ENCODE measurements around the gene TMBIM4.

TMBIM4 gene

DNA sequence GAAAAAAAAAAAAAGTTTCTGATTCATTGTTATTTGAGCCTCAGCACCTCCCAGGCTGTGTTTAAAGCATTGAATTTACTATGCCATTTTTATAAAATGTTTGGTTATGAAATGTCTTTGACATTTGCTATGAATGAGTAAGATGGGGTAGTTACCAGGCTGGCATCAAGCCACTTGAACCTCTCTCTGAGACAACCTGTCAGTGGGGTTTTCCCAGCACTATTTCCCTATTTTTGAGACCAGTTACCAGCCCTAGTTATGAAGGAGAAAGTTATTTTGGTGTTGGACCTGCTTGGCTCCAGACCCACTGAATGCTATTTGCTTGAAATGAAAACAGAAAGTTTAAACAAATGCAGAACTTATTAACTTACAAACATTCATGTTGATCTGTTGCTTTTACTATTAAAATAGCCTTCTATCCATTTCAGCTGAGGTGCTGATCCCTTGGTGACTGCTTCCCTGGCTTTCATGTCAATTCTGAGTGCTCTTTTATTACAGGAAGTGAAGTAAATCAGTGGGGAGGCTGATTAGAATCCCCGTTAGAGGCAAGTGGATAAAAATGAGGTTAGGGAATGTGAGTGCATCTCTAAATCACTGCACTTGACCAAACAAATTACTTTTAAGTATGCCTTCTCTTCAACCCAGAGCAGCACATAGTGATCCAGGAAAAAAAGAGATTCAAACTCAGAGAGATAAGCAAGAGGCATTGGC lies 77.1 kb downstream of the TMBIM4 start:
- peak; percentile 22 for DNase-seq (ENCODE audit: low spot score)

DNA sequence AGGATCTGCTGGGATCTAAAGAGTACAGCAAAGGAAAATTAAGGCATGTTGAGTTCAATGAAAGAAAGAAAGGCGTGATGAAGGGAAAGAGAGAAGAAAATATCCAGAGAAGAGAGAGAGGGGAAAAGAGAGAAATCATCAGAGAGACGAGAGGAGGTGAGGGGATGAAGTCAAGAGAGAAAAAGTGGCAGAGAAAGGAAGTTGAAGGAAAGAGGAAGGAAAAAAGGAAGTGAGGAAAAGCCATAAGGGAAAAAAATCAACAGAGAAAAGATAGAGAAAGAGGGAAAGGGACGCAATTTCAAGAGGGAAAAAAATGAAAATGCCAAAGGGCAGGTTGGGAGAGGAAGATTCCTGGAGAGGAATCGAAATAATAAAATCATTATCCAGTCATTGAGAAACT lies 79.6 kb downstream of the TMBIM4 start:
- DNase-seq (ENCODE audit: low spot score) = no peak

- DNase-seq (ENCODE audit: low spot score) = peak; percentile 74
Measured at GRCh38 chr12:66087365-66087943, 82.3 kb downstream of the TMBIM4 start.

DNA sequence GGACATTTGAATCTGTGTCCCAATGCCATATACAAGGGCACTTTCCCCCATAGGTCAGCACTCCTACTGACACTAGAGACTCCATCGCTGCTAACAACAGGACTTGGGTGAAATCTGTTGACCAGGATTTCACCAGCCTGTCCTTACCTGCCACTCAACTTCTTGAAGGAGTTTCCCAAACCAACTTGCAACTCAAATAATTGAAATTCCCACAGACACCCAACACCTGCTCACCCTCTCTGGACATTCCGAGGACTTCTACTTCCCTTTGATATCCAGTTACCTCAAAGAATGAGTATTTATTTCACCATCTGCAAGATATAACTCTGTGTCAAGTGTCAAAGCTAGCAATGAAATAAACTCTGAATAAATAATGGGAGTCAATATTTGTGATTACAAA lies 83.8 kb downstream of the TMBIM4 start:
- DNase-seq (ENCODE audit: low spot score) = no peak
